ENCODE results near the gene ZNRF2.
"Not testable (repeated sequence)": the region's sequence is repeated elsewhere in the genome, so short reads cannot be mapped to it uniquely, and the experiment has no call there.

GRCh38 chr7:30380824-30381223 lies 96.4 kb downstream of the ZNRF2 start:
- not testable (repeated sequence) for TF ChIP-seq CTCF (conservative IDR thresholded peaks at IDR 0.05; ENCODE audit: low read depth, low read length); FOS (IDR thresholded peaks at IDR 0.05; ENCODE audit: low read depth, low read length); MAFK (IDR thresholded peaks at IDR 0.05; ENCODE audit: low read depth, low read length); POLR2A (IDR thresholded peaks at IDR 0.05; ENCODE audit: low read depth, low read length); RAD21 (IDR thresholded peaks at IDR 0.05; ENCODE audit: low read length); RCOR1 (IDR thresholded peaks at IDR 0.05; ENCODE audit: insufficient replicate concordance, low read length); MAZ (IDR thresholded peaks at IDR 0.05; ENCODE audit: borderline replicate concordance, low read depth, low read length); MXI1 (IDR thresholded peaks at IDR 0.05; ENCODE audit: borderline replicate concordance, low read depth, low read length); BHLHE40 (IDR thresholded peaks at IDR 0.05; ENCODE audit: low read depth, low read length); RFX5 (IDR thresholded peaks at IDR 0.05; ENCODE audit: low read depth, low read length); SMC3 (IDR thresholded peaks at IDR 0.05; ENCODE audit: low read depth, low read length); CHD1 (IDR thresholded peaks at IDR 0.05; ENCODE audit: low read depth, low read length); CEBPB (IDR thresholded peaks at IDR 0.05; ENCODE audit: low read depth, low read length)
- TF ChIP-seq, protein P1, sequence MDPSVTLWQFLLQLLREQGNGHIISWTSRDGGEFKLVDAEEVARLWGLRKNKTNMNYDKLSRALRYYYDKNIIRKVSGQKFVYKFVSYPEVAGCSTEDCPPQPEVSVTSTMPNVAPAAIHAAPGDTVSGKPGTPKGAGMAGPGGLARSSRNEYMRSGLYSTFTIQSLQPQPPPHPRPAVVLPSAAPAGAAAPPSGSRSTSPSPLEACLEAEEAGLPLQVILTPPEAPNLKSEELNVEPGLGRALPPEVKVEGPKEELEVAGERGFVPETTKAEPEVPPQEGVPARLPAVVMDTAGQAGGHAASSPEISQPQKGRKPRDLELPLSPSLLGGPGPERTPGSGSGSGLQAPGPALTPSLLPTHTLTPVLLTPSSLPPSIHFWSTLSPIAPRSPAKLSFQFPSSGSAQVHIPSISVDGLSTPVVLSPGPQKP (IDR thresholded peaks at IDR 0.05; ENCODE audit: borderline replicate concordance, low read depth, low read length) = not testable (repeated sequence)

All from IMR-90 (cell line).